NCI-H345 (cell line): ENCODE results near the gene SYNM.

Experiments
- DNase-seq: peaks from one replicate; lab custom pipeline; 2025; lab: John Stamatoyannopoulos, UW

Gene SYNM

GRCh38 chr15:99141943-99142342 lies 37.1 kb downstream of the SYNM start:
- no peak for DNase-seq

DNA sequence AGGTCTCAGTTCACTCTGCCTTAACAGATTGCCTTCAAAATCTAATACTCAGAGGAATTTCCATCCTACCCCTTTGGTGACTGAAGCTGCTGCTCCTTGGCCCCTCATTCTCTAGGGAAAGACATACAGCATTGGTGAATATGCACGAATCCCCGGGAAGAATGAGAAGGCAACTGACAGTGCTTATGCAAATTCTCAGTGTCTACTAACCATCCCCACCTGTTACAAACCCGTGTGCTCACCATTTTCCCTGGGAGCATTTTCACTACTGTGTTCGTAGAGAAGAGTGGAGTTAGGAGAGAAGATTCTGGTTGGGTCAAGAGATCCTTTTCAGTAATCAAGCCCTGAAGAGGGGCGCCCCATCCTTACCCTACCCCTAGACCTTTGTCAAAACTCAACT lies 37.7 kb downstream of the SYNM start:
- DNase-seq = no peak

DNA sequence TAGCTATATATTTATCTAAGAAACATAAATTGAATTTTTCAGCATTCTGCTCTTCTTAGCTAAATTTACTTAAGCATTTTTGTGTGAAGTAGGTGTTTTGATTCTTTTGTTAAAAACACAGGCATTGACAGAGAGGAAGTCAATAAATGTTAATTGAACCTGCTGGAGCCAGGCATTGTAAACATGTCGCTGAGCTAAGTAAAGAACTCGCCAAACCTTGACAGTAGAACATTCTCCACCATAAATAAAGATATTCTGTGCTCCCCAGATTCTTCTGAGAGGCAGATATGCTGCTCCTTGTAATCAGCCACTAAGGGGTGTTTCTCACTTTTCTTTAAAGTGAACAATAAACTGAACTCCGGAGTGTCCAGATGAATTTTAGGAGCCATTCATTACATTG lies 38.4 kb downstream of the SYNM start:
- peak; percentile 15 for DNase-seq

DNA sequence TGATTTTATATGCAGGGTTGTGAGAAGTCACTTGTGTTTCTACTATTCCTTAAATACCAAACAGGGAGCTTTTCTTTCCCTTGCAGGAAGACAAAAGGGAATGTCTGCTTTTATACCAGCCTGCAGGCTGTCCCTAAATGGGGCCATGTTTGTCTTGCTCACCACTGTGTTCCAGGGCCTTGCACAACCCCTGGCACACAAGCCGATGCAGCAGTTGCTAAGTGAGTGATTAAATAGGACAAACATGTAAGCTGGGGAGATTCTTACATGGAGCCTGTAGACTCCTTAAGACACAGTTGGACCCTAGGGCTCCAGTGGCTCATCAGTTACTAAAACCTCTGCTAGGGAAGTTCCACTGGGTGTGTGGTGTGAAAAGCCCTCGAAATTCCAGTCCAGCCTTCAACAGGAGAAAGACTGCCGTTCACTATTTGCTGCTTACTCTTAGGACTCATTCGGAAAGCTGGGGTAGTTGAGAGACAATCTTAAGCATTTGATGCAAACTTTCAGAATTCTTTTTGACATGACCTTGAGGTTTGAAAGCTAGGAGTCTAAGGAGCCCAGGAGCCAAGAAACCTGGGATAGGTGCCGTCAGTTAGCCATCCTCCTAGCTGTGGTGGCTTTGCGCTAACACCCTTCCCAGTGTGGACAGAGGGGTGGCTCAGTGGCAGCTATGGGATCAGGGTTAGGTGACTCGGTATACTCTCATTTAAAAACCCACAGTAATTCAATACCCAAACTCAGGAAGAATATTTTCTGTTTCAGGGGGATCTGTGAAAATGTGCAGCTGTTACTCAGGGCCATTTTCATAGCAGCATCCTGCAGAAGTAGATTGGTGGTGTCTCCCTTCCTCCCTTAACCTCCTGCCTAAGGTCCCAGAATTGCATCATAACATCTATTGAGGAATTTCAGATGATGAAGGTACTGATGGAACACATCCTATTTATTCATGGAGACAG lies 39.1 kb downstream of the SYNM start:
- DNase-seq = no peak

- no peak for DNase-seq
These were observed 40.1 kb downstream of the SYNM start for GRCh38 chr15:99145005-99145404.

DNA sequence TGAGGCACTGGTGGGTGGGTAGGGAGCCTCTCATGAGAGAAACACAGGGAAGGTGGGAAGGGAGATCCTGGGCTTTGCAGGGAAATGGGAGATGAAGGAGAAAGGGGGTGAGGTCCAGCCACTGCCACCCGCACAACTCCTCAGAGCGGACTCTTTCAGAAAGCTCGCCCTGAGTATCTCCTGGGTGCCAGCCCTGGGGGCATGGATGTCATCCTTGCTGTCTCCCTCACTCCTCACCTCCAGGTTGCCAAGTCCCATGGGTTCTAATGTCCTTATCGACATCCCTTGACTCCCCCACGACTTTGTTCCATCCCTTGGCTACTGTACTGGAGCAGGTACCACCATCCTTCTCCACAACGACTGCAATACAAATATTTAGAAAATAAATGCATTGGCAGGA lies 40.9 kb downstream of the SYNM start:
- DNase-seq = no peak

DNA sequence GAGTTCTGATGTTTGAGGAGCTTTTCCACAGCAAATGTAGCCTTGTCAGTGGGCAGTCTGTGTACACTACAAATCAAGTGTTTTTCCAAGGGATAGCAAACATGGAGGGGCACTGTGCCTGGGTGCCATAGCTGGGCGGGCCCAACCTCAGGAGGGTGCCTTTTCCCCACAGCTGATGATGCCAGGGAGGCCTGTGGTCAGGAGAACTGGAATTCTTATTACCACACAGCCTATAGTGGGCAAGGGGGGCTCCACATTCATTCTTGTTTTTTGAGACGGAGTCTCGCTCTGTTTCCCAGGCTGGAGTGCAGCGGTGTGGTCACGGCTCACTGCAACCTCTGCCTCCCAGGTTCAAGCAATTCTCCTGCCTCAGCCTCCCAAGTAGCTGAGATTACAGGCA lies 41.8 kb downstream of the SYNM start:
- no peak for DNase-seq

DNA sequence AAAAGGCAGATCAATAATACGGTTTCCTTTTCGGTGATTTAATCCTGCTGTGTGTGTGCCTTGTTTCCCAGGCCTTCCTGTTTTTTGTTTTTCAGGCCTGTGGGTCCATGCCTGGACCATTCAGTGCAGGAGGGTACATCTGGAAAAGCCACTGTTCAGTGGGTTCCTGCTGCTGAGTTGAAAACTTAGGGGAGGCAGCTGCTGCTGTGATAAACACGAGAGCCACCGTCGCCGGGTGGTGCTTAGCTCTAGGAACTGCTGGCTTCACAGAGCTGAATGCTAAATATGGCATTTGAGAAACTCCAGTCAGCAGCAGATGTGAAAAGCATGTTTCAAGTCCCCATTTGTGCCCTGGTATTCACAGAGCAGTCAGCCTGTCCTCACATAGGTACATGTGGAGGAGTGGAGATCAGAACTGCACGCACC lies 44.0 kb downstream of the SYNM start:
- no peak for DNase-seq

DNA sequence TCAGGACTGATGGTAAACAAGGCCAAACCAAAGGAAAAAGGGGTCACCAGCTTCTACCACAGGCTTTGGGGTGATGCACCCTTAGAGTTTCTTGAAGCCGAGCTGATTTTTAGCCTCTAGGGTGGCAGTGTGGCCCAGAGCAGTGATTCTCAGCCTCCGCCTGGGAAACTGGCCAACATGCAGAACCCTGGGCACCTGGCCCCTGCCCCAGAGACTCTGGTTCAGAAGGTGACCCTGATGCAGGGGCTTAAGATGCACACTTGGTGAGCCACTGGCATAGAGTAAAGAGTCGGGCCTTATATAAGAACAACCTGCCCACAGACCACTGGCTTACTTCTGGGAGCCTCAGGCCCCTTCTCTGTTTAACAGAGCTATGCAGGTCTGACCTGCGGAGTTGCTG lies 44.5 kb downstream of the SYNM start:
- DNase-seq = no peak

DNA sequence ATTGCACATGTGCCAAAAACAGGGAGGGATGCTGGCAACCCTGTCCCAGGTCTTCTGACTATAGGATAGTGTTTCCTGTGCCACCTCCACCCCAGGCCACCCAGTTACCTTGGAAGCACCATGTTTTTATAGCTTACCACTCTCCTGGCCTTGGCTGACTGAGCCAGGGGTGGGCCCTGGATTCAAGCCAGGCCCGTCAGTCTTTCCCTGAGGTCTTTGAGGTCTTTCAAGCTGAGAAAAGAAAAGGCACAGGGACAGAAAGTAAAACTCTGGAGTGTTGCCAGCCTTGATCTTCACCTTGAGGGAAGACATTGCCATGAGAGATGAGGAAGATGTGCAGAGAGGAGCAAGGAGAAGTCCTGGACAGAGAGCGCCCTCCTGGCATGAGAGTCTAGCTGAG lies 46.3 kb downstream of the SYNM start:
- no peak for DNase-seq

DNA sequence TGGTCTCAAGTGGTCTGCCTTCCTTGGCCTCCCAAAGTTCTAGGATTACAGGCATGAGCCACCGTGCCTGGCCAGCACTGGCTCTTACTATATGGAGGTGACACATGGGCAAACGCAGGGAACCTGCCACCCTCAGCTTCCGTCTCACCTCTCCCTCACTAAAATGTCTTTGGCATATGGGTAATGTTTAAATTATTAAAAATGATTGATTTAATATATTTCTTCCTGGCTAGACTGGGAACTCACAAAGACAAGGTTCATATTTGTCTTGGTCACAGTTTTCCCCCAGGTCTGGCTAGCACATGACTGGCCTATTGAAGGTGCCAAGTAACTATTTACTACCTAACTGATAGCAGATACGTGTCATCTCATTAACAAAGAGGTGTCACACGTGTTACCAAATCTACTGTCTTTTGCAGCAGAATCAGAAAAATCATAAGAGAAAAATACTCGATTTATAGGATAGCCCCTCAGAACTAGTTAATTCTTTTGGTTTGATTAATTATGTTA lies 48.2 kb downstream of the SYNM start:
- no peak for DNase-seq

DNA sequence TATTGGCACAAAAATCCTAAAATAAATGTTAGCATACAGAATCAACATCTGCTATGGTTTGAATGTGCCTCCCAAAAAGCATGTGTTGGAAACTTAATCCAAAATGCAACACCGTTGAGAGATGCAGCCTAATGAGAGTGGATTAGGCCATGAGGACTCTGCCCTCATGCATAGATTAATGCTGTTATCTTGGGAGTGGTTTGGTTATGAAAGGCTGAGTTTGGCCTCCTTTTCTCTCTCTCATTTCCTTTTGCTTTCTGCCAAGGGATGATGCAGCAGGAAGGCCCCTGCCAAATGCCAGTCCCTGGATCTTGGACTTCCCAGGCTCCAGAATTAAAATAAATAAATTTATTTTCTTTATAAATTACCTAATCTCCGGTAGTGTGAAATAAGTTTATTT lies 49.4 kb downstream of the SYNM start:
- DNase-seq = no peak

GRCh38 chr15:99155961-99156443 lies 51.1 kb downstream of the SYNM start:
- DNase-seq = no peak

DNA sequence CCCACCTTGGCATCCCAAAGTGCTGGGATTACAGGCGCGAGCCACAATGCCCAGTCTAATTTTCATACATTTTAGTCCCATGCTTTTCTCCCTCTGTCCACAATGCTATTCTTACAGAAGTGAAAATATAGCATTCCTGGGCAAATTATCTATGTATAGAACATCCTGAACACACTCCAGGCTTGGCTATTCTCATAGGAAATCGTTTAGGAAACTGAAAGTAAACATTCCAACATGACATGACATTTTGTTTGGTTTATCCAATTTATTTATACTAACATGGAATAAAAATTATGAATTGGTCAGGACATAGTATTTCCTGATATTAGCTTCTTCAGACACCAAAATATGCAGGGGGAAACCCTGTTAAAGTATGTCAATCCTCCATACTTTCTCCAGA lies 52.6 kb downstream of the SYNM start:
- no peak for DNase-seq

DNA sequence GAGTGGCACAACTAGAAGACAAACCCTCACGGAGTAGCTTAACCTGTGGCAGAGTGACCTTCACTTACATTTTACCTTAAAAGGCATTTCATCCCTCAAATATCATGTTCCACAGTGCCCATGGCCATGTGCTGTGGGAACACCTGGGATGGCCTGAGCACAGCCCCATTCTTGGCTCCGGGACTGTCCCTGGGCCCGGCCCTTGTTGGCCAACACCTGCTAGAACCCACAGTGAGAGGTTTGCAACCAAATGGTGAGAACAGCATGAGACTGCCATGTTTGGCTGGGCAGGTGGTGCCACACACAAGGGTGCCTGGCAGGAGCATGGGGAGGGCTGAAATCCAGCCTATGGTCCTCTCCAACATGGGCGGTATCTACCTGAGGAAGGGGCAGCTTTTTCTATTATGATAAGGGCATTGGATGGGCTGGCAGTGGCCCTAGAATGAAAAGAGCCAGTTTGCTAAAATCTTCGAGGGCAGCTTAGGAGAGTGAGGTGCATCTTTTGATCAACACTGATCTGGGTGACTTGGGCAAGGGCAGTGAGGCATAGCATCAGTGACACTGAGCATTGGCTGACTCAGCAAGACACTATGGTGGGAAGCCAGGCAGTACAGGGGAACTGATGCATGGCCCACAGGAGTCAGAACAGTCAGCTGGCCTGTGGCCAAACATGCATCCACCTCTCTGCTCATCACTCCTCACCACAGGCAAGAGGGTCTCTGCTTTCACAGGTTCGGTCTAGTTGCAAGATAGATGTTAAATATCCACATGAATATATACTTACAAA lies 53.9 kb downstream of the SYNM start:
- no peak for DNase-seq

DNA sequence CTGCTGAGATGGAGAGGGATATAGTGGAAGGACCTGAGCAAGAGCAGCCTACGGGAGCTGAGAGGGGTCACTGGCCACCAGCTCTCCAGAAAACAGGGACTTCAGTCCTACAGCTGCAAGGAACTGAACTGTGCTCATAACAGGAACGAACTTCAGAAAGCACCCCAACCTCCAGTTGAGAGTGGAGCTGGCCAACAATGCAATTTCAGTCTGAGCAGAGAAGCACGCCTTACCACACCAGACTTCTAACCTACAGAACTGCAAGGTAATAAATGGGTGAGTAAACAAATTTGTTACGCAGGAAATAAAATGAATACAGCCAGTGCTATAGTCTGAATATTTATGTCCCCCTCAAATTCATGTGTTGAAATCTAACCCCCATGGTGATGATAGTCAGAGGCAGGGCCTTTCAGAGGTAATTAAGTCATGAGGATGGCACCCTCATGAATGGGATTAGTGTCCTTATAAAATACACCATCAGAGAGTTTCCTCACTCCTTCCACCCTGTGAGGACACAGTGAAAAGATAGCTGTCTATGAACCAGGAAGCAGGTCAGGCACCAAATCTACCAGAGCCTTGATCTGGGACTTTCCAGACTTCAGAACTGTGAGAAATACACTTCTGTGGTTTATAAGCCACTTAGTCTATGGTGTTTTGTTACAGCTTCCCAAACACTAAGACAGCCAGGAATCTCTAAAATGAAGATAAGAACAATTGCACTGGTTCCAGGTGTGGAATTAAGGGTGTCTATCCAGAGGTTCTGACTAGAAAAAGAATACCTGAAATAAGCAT lies 58.6 kb downstream of the SYNM start:
- DNase-seq = no peak

DNA sequence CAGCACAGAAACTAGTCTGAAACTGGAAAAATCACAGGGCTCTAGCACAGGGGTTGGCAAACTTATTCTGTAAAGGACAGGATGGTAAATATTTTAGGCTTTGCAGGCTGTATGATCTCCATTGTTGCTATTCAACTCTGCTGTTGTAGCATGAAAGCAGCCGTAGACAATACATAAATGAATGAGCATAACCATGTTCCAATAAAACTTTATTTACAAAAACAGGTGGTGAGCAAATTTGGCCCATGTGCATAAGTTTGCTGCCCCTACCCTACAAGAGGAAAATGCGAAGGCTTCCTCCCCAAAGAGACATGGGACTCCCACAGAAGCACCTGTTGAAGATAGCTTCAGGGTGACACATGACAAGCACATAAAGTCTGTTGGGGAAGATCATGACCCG lies 59.2 kb downstream of the SYNM start:
- DNase-seq = no peak

- DNase-seq = no peak
These were observed 60.3 kb downstream of the SYNM start for GRCh38 chr15:99165020-99165790.

GRCh38 chr15:99165956-99166689 lies 61.2 kb downstream of the SYNM start:
- no peak for DNase-seq

DNA sequence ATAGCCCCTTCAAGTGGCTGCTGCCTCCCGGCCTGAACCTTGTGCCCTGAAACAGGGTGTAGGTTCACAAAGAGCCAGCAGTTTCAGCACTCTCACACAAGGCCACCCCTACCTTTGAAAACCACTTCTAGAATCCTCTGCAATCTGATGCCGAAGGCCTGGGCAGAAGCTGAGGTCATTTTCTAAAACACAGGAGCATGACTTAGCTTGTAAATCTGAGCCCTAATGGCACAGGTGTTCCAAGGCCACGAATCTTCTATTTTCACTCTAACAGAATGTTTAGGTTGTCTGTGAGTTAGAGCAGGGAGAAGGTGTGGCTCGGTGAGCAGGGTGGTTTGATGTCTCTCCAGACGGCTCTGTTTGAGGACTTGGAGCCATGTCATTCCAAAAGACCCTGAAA lies 62.3 kb downstream of the SYNM start:
- DNase-seq = no peak

DNA sequence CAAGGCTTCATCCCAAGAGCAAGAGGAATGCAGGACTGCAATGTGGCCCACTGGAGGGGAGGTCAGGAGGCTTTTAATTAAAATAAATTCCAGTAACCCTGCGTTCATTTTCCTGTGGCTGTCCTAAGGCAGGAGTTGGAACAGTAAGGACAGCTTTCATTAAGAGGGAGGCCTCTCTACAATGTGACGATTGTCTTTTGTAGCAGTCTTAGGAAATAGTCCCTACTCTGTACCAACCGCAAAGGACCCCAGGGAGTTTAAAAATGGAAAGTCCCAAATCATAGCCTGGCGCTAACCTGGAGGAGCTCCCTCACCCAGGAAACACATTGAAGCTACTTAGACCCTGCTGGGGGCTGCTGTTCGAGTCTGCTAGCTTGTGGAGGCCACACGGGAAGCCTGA lies 62.8 kb downstream of the SYNM start:
- no peak for DNase-seq
